SKM-1 treated with dmso at 0.1 percent for 144 hours (cell line): Measurements from ENCODE around the gene STH.
A peak's percentile ranks its signal among the peaks of the same experiment; 100 is the strongest.

Experiments used
- DNase-seq: peaks from one replicate; lab custom pipeline; 2025; ENCODE audit not compliant: unreplicated experiment; lab: John Stamatoyannopoulos, UW

The STH gene

GRCh38 chr17:45984368-45984767 is 14.7 kb upstream of the STH start:
- DNase-seq: no peak

GRCh38 chr17:45985447-45985846 is 13.6 kb upstream of the STH start:
- no peak for DNase-seq

- DNase-seq: no peak
Observed at GRCh38 chr17:45986056-45986455, 13.0 kb upstream of the STH start.

GRCh38 chr17:45987706-45988105 is 11.3 kb upstream of the STH start:
- no peak for DNase-seq

DNA sequence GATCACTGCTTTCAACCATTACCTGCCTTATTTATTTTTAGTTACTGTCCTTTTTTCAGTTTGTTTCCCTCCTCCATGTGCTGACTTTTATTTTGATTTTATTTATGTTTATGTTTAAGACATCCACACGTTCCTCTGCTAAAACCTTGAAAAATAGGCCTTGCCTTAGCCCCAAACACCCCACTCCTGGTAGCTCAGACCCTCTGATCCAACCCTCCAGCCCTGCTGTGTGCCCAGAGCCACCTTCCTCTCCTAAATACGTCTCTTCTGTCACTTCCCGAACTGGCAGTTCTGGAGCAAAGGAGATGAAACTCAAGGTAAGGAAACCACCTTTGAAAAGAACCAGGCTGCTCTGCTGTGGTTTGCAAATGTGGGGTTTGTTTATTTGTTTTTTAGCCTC is 9.3 kb upstream of the STH start:
- DNase-seq: no peak

- no peak for DNase-seq
Observed at GRCh38 chr17:45990886-45991285, 8.2 kb upstream of the STH start.

DNA sequence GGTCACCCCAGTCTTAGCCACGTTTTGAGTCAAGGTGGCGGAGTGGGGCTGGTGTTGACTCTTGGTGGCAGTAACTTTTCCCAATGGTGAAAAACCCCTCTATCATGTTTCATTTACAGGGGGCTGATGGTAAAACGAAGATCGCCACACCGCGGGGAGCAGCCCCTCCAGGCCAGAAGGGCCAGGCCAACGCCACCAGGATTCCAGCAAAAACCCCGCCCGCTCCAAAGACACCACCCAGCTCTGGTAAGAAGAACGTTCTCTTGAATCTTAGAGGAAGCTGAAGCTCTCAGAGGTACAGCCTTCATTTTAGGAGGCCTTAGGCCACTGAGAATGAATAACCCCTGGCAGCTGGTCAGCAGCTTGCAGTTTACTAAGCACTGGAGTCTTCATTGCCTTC is 7.7 kb upstream of the STH start:
- DNase-seq: no peak

GRCh38 chr17:45992175-45992574 is 6.9 kb upstream of the STH start:
- no peak for DNase-seq

- no peak for DNase-seq
Observed at GRCh38 chr17:45992904-45993303, 6.1 kb upstream of the STH start.

DNA sequence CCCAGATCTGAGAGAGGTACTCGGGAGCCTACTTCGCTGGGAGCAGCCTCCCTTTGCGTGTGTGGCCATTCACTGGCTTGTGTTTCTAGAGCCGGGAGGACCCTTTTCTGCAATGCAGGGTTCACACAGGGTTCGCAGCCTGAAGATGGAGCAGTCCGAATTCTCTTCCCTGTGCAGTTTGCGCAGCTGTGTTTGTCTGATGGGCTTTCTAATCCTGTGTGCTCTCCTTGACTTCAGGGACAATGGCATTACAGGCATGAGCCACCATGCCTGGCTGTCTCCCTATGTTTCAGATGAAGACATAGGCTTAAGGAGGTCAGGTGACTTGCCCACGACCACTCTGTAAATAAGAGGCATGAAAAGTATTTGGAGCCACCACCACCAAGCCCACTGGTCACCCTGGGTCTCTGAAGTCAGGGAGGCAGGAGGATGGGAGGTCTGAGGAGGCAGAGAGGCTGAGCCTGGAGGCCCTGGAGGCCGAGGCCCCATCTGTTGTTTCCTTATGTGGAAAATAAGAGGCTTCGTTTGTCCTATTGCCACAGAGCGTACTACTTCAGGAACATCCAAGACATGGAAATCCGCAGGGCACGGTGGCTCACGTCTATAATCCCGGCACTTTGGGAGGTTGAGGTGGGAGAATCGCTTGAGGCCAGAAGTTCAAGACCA is 5.0 kb upstream of the STH start:
- DNase-seq: no peak

GRCh38 chr17:45994987-45995386 is 4.1 kb upstream of the STH start:
- DNase-seq: no peak

GRCh38 chr17:45995627-45996270 is 3.3 kb upstream of the STH start:
- DNase-seq: no peak

DNA sequence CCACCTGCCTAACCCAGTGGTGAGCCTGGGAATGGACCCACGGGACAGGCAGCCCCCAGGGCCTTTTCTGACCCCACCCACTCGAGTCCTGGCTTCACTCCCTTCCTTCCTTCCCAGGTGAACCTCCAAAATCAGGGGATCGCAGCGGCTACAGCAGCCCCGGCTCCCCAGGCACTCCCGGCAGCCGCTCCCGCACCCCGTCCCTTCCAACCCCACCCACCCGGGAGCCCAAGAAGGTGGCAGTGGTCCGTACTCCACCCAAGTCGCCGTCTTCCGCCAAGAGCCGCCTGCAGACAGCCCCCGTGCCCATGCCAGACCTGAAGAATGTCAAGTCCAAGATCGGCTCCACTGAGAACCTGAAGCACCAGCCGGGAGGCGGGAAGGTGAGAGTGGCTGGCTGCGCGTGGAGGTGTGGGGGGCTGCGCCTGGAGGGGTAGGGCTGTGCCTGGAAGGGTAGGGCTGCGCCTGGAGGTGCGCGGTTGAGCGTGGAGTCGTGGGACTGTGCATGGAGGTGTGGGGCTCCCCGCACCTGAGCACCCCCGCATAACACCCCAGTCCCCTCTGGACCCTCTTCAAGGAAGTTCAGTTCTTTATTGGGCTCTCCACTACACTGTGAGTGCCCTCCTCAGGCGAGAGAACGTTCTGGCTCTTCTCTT is 2.6 kb upstream of the STH start:
- DNase-seq: no peak

- DNase-seq: no peak
Observed at GRCh38 chr17:45997166-45997565, 1.9 kb upstream of the STH start.

- no peak for DNase-seq
Observed at GRCh38 chr17:45997624-45998023, 1.4 kb upstream of the STH start.

- no peak for DNase-seq
Observed at GRCh38 chr17:45999900-46000290, 845 bp downstream of the STH start.

DNA sequence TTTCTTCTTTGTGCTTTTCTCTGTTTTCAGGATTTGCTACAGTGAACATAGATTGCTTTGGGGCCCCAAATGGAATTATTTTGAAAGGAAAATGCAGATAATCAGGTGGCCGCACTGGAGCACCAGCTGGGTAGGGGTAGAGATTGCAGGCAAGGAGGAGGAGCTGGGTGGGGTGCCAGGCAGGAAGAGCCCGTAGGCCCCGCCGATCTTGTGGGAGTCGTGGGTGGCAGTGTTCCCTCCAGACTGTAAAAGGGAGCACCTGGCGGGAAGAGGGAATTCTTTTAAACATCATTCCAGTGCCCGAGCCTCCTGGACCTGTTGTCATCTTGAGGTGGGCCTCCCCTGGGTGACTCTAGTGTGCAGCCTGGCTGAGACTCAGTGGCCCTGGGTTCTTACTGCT is 1.2 kb downstream of the STH start:
- no peak for DNase-seq

DNA sequence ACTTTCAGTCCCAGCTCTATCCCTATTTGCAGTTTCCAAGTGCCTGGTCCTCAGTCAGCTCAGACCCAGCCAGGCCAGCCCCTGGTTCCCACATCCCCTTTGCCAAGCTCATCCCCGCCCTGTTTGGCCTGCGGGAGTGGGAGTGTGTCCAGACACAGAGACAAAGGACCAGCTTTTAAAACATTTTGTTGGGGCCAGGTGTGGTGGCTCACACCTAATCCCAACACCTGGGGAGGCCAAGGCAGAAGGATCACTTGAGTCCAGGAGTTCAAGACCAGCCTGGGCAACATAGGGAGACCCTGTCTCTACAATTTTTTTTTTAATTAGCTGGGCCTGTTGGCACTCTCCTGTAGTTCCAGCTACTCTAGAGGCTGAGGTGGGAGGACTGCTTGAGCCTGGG is 1.7 kb downstream of the STH start:
- no peak for DNase-seq

- DNase-seq: no peak
Observed at GRCh38 chr17:46001390-46002310, 2.6 kb downstream of the STH start.

GRCh38 chr17:46002311-46002972 is 3.4 kb downstream of the STH start:
- peak; percentile 49 for DNase-seq

DNA sequence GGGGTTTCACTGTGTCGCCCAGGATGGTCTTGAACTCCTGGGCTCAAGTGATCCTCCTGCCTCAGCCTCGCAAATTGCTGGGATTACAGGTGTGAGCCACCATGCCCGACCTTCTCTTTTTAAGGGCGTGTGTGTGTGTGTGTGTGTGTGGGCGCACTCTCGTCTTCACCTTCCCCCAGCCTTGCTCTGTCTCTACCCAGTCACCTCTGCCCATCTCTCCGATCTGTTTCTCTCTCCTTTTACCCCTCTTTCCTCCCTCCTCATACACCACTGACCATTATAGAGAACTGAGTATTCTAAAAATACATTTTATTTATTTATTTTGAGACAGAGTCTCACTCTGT is 3.9 kb downstream of the STH start:
- DNase-seq: no peak
